GM10248 (cell line): ENCODE results near the gene PNMT.

Source experiments
- CTCF ChIA-PET: fragments of 300-600 bp; sonication (Branson Sonifier 250); formaldehyde crosslinking; extraction: SDS; loops from one replicate; lab custom pipeline; 2021; ENCODE audit warnings: antibody characterized with exemption; lab: Yijun Ruan, JAX
- POLR2A ChIA-PET: fragments of 350-650 bp; sonication (Branson Sonifier 250); formaldehyde crosslinking; extraction: SDS; loops from one replicate; lab custom pipeline; 2020; ENCODE audit warnings: antibody characterized with exemption; lab: Yijun Ruan, JAX
- DNase-seq: peaks from one replicate; pipeline ENCODE4 v3.0.0; 2012; ENCODE audit errors: extremely low spot score
- CTCF ChIP-seq: IDR thresholded peaks from 2 replicates; pipeline ENCODE4 v1.5.1; 2012; ENCODE audit warnings: mild to moderate bottlenecking, low read depth; ENCODE audit errors: extremely low read depth, missing control alignments, control extremely low read depth

Gene PNMT

GRCh38 chr17:39636927-39637736, 31.1 kb upstream of the PNMT start, which contains the start of gene STARD3:
Gene STARD3, plus strand, starts transcription at chr17:39637144. Its CDS starts 16,388 bp downstream, at chr17:39653532.
- CTCF ChIA-PET, result interaction anchor here (1.0 to 9.7 kb wide), 7 partner anchors 10 to 93 kb away, joined by 3 to 112 read pairs (median 6); partner anchors contain the start of gene MIEN1
- peak; percentile 97 for DNase-seq
- POLR2A ChIA-PET, result interaction anchor here (0.9 kb wide), 1 partner anchor 316 kb away, joined by 3 read pairs; no protein-coding TSS in a partner anchor
- no peak for TF ChIP-seq CTCF

- ChIA-PET POLR2A (interaction anchor here (0.9 kb wide), 1 partner anchor 315 kb away, joined by 3 read pairs; no protein-coding TSS in a partner anchor), CTCF (interaction anchor here (0.9 to 9.7 kb wide), 7 partner anchors 9 to 473 kb away, joined by 3 to 112 read pairs (median 6); partner anchors contain the start of gene MIEN1)
- no peak for DNase-seq
- no peak for TF ChIP-seq CTCF
These were observed 29.9 kb upstream of the PNMT start for GRCh38 chr17:39638317-39638716.

- no peak for TF ChIP-seq CTCF
- DNase-seq, result no peak
- ChIA-PET POLR2A (no interaction called here), CTCF (interaction anchor here (0.8 to 9.7 kb wide), 6 partner anchors 9 to 90 kb away, joined by 3 to 112 read pairs (median 6); no protein-coding TSS in a partner anchor)
These were observed 29.2 kb upstream of the PNMT start for GRCh38 chr17:39639043-39639442.

- no peak for DNase-seq
- TF ChIP-seq CTCF, result no peak
- ChIA-PET CTCF (interaction anchor here (0.8 to 9.7 kb wide), 6 partner anchors 9 to 90 kb away, joined by 3 to 112 read pairs (median 6); no protein-coding TSS in a partner anchor), POLR2A (no interaction called here)
These were observed 28.4 kb upstream of the PNMT start for GRCh38 chr17:39639566-39640458.

- CTCF ChIA-PET, result interaction anchor here (1.7 to 9.7 kb wide), 3 partner anchors 12 to 19 kb away, joined by 4 to 112 read pairs (median 59); no protein-coding TSS in a partner anchor
- POLR2A ChIA-PET, result no interaction called here
- TF ChIP-seq CTCF, result no peak
- DNase-seq, result no peak
These were observed 27.6 kb upstream of the PNMT start for GRCh38 chr17:39640591-39641031.
